Pancreas (tissue), 10 donors: ENCODE data around the gene GABARAP. TPM values are rescaled to one million over a fixed set of nuclear protein-coding genes. Genes with fewer than 3 reads are reported as not detected.

Experiments used
- ATAC-seq, 4 donors: fragments of 200-7000 bp; cut with Tn5 transposase; one replicate each; pipeline versions ENCODE4 v1.8.0 to v1.9.1; 2020; ENCODE audit warnings: mild to moderate bottlenecking in 4 of 4, moderate library complexity in 4 of 4
- DNase-seq, 6 donors: peaks; one replicate each; pipeline ENCODE4 v3.0.0-alpha.2; 2020
- FAIRE-seq: peaks from 2 replicates; lab custom pipeline; 2012; peaks lifted over from hg19 to GRCh38; lab: Jason Lieb, UNC
- H3K27ac ChIP-seq, 4 donors: fragments of 200-600 bp; sonication (generic); 1 replicate in 3 of 4; 2 replicates in 1 of 4; pipeline versions ENCODE4 v1.5.0 to v1.8.0; 2020
- H3K27me3 ChIP-seq, 4 donors: fragments of 200-600 bp; one replicate each; pipeline ENCODE4 v1.8.0; 2021
- H3K36me3 ChIP-seq, 3 donors: fragments of 200-600 bp; sonication (generic) in 1 of 3; one replicate each; pipeline versions ENCODE4 v1.5.0 to v1.8.0; 2020 to 2021
- H3K4me1 ChIP-seq, 3 donors: fragments of 200-600 bp; one replicate each; pipeline ENCODE4 v1.8.0; 2021
- H3K4me3 ChIP-seq, 4 donors: fragments of 200-600 bp; sonication (generic) in 2 of 4; one replicate each; pipeline versions ENCODE4 v1.5.0 to v1.8.0; 2020 to 2021
- H3K9me3 ChIP-seq, 4 donors: fragments of 200-600 bp; one replicate each; pipeline ENCODE4 v1.8.0; 2021
- WGBS, 2 donors: extraction: QIAGEN DNeasy Blood & Tissue Kit; methylation state at CpG; one replicate each; pipeline ENCODE4 v1.1.7; 2013; 5-methylcytosine and 5-hydroxymethylcytosine counted together
- intact Hi-C, 3 donors: fragments of 100-400 bp; cut with DNase I; formaldehyde crosslinking; loops; one replicate each; pipeline versions ENCODE4 v1.11.1 to v1.14.2; 2022
- polyA plus RNA-seq, 2 donors: library from polyadenylated mRNA; stranded (reverse); fragments of 200-250 nt; gene quantifications; one replicate each; pipeline ENCODE4 v1.2.3, GENCODE V29; 2013
- total RNA-seq, 6 donors: library from RNA; stranded (reverse); fragmentation: NEBNext Ultra II Directional in 4 of 6; extraction: Animal tissue kit (Norgen Biotek cat#: 25700) in 4 of 6; gene quantifications; one replicate each; pipeline versions ENCODE4 v1.2.1 to v1.2.4, GENCODE V29; 2021 to 2023
- TF ChIP-seq, protein P1 (sequence below), 4 donors: fragments of 200-600 bp; sonication (generic) in 3 of 4; IDR thresholded peaks; one replicate each; pipeline versions ENCODE4 v1.5.0 to v1.8.0; 2021; ENCODE audit warnings: antibody characterized with exemption in 4 of 4
- donor health status: healthy with polysubstance abuse.
- donor health status: DM: no; HTN: no; CAD: no; lungs with moderate emphysema.
- donor health status: DM: no; HTN: no; CAD: no.
- donor health status: control.
- donor health status: control.
- donor health status: Bipolar disorder and iron deficiency.
- donor health status: DM: yes; HTN: yes; CAD: no.
- donor health status: DM: no; HTN: no; CAD: no.
- donor health status: DM: no; HTN: no; CAD: no.
- donor health status: DM: yes; HTN: yes; CAD: no.

Gene GABARAP
- total and polyA plus RNA-seq, 8 donors = 231 to 639 (median 312) TPM

DNA sequence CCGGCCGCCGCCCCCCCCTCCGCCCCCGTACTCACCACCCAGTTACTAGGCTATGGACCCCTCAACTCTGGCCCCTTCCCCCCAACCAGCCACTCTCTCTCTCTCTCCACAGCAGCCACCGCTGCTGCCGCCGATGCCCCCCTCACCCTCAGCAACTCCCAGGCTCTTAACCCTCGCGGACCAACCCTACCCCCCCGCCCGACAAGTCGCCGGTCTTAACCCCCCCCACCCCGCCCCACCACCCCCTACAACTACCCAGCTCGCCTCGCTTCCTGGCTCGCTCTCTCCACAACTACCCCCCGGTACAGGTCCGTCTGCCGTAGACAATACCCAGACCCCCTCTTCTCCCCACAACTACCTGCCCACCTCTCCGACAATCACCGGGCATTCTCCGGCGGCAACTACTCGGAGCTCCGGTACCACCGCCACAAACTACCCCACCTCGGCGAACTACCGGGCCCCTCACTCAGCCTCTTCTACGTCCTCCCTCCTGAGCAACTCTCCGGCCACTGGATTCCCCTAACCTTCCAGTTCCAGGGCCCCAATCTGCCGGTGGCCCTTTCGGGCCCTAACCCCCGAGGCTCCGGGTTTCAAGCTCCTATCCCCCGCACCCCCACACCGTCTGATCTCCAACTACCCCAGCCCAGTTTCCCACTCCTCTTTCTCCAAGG is 3.7 kb downstream of the GABARAP start:
- Histone ChIP-seq H3K4me3 (peak overlapping the region; percentile 77 to 86 (median 80)), H3K27me3 (no peaks in the 10 kb centered on the region), H3K36me3 (peaks cover 0 to 3% (median 0%) of the 10 kb centered on the region in 3 donors), H3K27ac (peak overlapping the region; percentile 75 to 88 (median 82)), H3K9me3 (no peaks in the 10 kb centered on the region), H3K4me1 (peaks cover 17 to 31% (median 17%) of the 10 kb centered on the region in 3 donors)
- peak in 5 of 6 donors; percentile 47 to 80 (median 62) for DNase-seq
- 0 to 2% methylated on average over 30 to 39 of the region's 39 CpGs for WGBS, 2 donors
- ATAC-seq = no peak
- TF ChIP-seq, protein P1, sequence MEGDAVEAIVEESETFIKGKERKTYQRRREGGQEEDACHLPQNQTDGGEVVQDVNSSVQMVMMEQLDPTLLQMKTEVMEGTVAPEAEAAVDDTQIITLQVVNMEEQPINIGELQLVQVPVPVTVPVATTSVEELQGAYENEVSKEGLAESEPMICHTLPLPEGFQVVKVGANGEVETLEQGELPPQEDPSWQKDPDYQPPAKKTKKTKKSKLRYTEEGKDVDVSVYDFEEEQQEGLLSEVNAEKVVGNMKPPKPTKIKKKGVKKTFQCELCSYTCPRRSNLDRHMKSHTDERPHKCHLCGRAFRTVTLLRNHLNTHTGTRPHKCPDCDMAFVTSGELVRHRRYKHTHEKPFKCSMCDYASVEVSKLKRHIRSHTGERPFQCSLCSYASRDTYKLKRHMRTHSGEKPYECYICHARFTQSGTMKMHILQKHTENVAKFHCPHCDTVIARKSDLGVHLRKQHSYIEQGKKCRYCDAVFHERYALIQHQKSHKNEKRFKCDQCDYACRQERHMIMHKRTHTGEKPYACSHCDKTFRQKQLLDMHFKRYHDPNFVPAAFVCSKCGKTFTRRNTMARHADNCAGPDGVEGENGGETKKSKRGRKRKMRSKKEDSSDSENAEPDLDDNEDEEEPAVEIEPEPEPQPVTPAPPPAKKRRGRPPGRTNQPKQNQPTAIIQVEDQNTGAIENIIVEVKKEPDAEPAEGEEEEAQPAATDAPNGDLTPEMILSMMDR (IDR thresholded peaks at IDR 0.05) = no peak
- intact Hi-C loops = no loop called here
- FAIRE-seq = no peak

- Histone ChIP-seq H3K27ac (peak overlapping the region; percentile 57 to 88 (median 76)), H3K4me3 (peak overlapping the region; percentile 77 to 86 (median 80)), H3K9me3 (no peaks in the 10 kb centered on the region), H3K4me1 (peaks cover 17 to 37% (median 17%) of the 10 kb centered on the region in 3 donors), H3K36me3 (peaks cover 0 to 3% (median 0%) of the 10 kb centered on the region in 3 donors), H3K27me3 (no peaks in the 10 kb centered on the region)
- DNase-seq = peak; percentile 76 to 93 (median 88)
- WGBS, 2 donors = 0 to 1% methylated on average over 47 to 70 of the region's 73 CpGs
- FAIRE-seq = no peak
- TF ChIP-seq, protein P1 (IDR thresholded peaks at IDR 0.05) = no peak
- ATAC-seq = peak; percentile 2 to 10 (median 6)
- intact Hi-C loops = no loop called here
Measured at GRCh38 chr17:7237761-7238419, 4.4 kb downstream of the GABARAP start.

- peaks cover 17 to 43% (median 17%) of the 10 kb centered on the region in 3 donors for H3K4me1 ChIP-seq
- TF ChIP-seq, protein P1 (IDR thresholded peaks at IDR 0.05) = no peak
- peak overlapping the region; percentile 57 to 88 (median 76) for H3K27ac ChIP-seq
- FAIRE-seq = no peak
- 15 to 22% methylated on average over 6 of the region's 6 CpGs for WGBS, 2 donors
- no peaks in the 10 kb centered on the region for H3K9me3 ChIP-seq
- H3K4me3 ChIP-seq = peak overlapping the region; percentile 77 to 86 (median 80)
- intact Hi-C loops = no loop called here
- no peak for DNase-seq
- peaks cover 0 to 3% (median 0%) of the 10 kb centered on the region in 3 donors for H3K36me3 ChIP-seq
- no peaks in the 10 kb centered on the region for H3K27me3 ChIP-seq
- no peak for ATAC-seq
Measured at GRCh38 chr17:7237266-7237760, 4.9 kb downstream of the GABARAP start.

- peak in 1 of 6 donors; percentile 17 for DNase-seq
- 79 to 85% methylated on average over 6 of the region's 6 CpGs for WGBS, 2 donors
- H3K9me3 ChIP-seq = no peaks in the 10 kb centered on the region
- peaks cover 0 to 3% (median 0%) of the 10 kb centered on the region in 3 donors for H3K36me3 ChIP-seq
- TF ChIP-seq, protein P1 (IDR thresholded peaks at IDR 0.05) = no peak
- no peak overlapping the region for H3K4me3 ChIP-seq
- no peak for FAIRE-seq
- intact Hi-C loops = no loop called here
- no peak for ATAC-seq
- H3K27ac ChIP-seq = peak overlapping the region in 3 of 4 donors; percentile 67 to 88 (median 86)
- H3K27me3 ChIP-seq = no peaks in the 10 kb centered on the region
- peaks cover 17 to 47% (median 17%) of the 10 kb centered on the region in 3 donors for H3K4me1 ChIP-seq
Measured at GRCh38 chr17:7236808-7237207, 5.4 kb downstream of the GABARAP start.
